Heart left ventricle (tissue), 13 donors: Measurements from ENCODE around the gene TOMM20.

Source experiments
- CTCF ChIP-seq, 12 donors: fragments of 200-600 bp; sonication (generic) in 4 of 12; IDR thresholded peaks; one replicate each; pipeline versions ENCODE4 v1.5.0 to v1.8.0; 2018 to 2022; ENCODE audit warnings: antibody characterized with exemption in 12 of 12, mild to moderate bottlenecking in 5 of 12
- POLR2A ChIP-seq, 2 donors: fragments of 450-650 bp; IDR thresholded peaks; one replicate each; pipeline ENCODE4 v1.6.1; 2017; ENCODE audit warnings: antibody characterized with exemption in 2 of 2, mild to moderate bottlenecking in 2 of 2, moderate library complexity in 2 of 2
- donor health status: ischemic (EF 13 %, LVEDD 7.1; RV severe dilation, severe dysfunction).
- donor health status: DM: no; HTN: yes; CAD: no.
- donor health status: DM: no; HTN: no; CAD: no.
- donor health status: ischemic (EF 25% LVEDD 6.9; RV normal size, moderate dysfunction).
- donor health status: ischemic (EF 25% LVEDD 5.7; RV mildly dilated, moderate dysfunction).
- donor health status: ischemic (EF 35%, LVEDD 5.7; RV mildly dilated, moderate dysfunction).
- donor health status: nonischemic (EF 11% LVEDD 7.7; RV severe dilation, severe dysfunction).
- donor health status: DM: yes; HTN: yes; CAD: no.
- donor health status: PGD.
- donor health status: ischemic (EF 29% LVEDD 5.4; RV normal size, mild dysfunction).
- donor health status: nonischemic (EF 23%, LVEDD 6.1; RV moderate dilation, normal function).

- TF ChIP-seq CTCF (IDR thresholded peaks at IDR 0.05), result no peak
- TF ChIP-seq POLR2A (IDR thresholded peaks at IDR 0.05), result no peak
These were observed 33.2 kb upstream of the TOMM20 start for GRCh38 chr1:235161685-235162327.
